GM19043 (cell line): ENCODE results near the gene MGAT2.
"Not testable (repeated sequence)": the region's sequence is repeated elsewhere in the genome, so short reads cannot be mapped to it uniquely, and the experiment has no call there.

Experiments
- ATAC-seq: cut with Tn5 transposase; IDR thresholded peaks from one replicate; pipeline ENCODE4 v1.9.1; 2021; ENCODE audit warnings: low read depth; ENCODE audit not compliant: unreplicated experiment

The MGAT2 gene

DNA sequence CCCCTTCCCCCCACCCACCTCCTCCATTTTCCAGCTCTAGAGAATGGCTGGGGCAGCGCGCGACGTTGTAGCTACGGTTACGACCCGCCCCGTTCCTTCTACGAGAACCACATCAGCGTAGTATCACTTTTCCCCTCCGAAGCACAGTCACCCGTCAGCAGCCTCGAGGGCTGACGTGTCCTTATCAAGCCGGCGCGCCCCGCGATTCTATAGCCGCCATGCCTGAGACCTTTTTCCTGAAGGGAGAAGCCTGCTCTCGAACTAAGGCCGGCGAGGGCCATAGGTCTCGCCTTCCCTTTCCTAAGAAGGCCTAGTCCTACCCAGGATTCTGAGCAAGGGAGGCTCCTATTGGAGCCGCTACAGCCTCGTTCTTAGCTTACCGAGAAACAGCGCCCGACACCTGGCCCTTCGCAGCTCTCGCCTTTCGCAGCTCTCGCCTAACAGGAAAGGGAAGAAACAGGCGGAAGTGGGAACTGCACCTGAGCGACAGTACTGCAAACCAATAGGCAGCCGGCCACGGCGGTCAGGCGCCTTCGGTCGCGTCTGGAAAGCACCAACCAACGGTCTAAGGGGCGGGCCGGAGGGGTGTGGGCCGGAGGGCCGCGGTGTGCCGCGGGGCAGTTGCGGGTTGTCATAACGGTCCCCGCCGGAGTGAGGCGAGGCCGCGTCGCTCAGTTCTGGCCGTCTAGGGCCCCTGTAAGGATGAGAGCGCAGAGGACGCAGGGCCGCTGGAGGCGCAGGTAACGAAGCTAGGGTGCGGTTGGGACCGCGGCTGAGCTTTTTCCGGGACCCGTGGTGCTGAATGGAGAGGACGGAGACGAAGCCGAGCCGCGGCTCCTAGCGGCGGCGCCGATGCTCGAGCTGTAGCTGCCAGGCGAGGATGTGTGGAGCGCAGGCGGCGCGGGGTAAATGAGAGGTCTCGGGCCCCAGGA lies at the start of gene MGAT2, which contains the start of gene RPL36AL:
MGAT2 (plus strand) TSS at position 618 of the 932 bp plus-strand sequence. CDS start 470 bp downstream, outside the sequence.
RPL36AL (minus strand) TSS at position 445 of the 932 bp plus-strand sequence. CDS start 1,522 bp downstream, outside the sequence.
- peak; percentile 89 for ATAC-seq

DNA sequence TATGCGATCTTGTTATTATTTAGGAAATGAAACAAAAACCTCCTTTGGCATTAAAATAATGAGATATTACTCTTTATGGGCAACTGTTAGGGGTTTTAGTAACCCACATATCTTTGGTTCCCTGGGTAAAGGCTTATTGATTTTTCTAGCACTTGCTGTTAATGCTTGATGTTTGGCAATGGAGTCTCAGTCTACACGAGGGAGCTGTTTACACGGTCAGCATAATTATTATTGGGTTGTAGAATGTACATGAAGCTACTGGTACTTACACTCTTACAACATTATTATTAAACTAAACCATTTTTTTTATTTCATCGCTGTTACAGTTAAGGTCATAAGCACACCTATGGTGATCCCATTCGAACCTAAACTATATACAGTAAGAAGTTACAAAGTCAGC lies 46.6 kb upstream of the MGAT2 start:
- ATAC-seq, result no peak

DNA sequence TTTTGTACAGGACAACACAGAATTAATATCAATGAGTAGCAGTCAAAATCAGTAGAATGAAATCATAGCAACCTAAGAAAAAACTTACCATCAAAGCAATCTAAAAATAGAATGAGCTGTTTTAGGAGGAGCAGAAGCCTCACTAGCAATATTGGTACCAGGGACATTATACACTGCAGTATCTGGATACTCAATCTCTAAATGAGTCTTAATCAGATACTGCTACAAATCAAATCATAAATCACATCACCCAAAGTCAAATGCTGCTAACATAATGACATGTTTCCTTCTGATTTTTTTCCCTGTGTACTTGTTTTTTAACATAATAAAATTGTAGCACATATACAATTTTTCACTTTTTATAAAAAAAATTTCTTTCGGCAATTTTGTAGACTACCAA lies 42.5 kb upstream of the MGAT2 start:
- no peak for ATAC-seq

DNA sequence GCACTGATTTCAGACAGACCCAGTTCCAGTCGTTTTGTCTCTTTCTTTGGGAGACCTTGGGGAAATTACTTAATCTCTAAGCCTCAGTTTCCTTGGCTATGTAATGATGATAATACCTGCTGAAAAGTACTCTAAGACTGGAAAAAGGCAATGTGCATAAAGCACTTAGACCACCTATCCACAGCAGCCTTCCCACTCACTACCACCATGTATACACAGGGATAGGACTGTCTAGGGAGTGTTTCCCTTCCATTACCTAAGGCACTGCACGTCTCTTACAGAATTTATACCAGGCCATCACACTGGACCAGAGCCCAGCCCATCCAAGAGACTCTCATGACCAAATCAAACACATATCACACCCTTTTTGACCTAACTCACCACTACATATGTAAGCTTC lies 40.8 kb upstream of the MGAT2 start:
- no peak for ATAC-seq

DNA sequence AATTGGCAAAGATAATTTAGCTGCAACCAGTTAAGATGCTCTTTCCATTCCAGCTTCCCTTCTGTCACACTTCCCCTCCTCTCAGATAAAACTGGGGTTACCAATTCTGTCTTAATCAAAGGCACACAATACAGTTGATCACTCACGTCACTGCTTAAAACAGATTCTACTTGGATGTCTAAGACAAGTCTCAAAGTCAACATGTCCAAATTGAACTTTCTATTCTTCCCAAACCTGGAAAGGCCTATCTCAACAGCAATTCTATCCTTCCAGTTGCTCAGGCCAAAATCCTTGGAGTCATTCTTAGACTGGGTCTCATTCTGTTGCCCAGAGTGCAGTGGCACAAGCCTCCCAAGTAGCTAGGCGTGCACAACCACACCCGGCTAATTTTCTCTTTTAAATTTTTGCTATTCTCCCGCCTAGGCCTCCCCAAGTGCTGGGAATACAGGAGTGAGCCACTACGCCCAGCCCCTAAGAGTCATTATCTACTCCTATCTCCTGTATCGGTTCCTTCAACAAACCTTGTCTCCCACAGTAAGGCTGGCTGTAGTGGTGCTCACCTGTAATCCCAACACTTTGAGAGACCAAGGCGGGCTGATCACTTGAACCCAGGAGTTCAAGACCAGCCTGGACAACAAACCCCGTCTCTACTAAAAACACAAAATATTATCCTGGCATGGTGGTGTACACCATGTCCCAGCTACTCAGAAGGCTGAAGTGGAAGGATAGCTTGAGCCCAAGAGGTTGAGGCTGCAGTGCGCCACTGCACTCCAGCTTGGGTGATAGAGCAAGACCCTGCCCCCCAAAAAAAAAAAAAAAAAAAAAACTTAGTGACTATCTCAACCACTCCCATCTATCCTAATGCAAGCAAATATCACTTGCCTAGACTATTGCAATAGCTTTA lies 39.1 kb upstream of the MGAT2 start:
- no peak for ATAC-seq

DNA sequence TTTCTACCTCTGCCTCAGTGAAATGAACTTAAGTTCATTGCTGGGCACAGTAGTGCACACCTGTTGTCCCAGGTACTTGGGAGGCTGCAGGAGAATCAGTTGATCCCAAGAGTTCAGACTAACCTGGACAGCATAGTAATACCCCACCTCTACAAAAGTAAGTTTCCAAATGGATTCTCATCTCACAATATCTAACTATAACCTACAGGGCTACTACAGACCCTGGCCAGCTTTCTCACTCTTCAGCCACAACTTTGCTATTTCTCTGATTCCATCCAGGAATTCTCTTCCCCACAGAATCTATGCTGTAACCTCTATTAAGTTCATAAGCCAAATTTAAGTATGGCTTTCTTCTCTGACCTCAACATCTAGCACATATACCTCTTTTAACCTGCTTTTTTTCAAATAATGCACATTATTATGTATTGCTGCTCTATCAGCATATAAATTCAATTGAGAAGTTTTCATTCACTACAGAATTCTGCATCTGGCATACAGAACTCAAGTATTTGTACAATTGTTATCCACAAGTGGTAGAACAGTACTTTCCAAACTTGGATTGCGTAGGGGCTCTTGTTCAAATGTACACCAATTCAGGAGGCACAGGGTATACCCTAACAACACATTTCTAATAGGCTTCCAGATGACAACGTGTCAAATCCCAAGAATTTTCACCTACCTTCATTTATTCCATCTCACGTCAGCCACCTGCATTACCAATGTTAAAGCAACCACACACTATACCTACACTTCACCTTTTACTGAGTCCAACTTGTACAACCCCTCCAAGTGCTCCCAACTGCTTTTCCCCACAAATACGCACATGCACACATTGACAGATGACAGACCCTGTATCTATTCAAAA lies 38.3 kb upstream of the MGAT2 start:
- no peak for ATAC-seq

DNA sequence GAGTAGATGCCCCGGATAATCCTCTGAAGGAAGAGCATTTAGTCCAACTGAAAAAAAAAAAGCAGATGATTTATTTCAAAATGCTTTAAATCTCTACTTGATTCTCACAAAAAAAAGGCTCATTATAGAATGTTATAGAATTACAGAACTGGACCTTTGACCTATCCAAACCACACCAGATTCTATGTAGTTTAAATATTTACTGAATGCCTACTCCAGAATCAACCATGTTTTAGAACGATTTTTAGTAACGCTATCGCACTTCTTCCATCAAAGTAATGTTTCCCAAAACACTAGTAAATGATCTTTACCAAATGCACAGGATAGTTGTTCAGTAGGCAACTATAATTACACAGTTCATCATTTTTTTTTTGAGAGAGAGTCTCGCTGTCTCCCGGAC lies 37.0 kb upstream of the MGAT2 start:
- no peak for ATAC-seq

DNA sequence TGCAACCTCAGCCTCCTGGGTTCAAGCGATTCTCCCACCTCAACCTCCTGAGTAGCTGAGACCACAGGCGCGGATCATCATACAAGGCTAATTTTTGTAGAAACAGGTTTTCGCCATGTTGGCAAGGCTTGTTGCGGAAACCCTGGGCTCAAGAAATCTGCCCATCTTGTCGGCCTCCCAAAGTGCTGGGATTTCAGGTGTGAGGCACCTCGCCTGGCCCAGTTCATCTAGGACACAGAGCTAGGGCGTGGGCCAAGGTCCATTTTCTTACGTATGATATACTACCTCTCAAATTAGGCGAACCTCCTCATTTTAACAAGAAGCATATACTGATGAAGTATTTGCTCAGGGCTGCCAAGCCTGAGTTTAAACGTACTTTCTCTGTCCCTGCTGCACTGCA lies 36.5 kb upstream of the MGAT2 start:
- no peak for ATAC-seq

DNA sequence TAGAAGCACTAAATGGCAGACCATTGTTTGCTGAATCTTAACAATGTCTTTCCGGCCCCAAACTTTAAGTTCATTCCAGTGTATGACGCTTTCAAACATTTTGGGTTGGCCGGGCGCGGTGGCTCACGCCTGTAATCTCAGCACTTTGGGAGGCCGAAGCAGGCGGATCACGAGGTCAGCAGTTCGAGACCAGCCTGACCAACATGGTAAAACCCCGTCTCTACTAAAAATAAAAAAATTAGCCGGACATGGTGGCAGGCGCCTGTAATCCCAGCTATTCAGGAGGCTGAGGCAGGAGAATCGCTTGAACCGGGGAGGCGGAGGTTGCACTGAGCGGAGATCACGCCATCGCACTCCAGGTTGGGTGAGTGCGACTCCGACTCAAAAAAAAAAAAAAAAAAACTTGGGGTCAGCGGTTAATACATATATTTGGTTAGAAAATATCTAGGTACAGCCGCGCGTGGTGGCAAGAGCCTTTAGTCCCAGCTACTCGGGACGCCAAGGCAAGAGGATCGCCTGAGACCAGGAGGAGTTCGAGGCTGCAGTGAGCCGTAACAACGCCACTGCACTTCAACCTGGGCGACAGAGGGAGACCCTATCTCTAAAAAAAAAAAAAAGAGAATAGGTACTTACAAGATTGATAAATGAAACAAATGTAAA lies 35.5 kb upstream of the MGAT2 start:
- ATAC-seq, result not testable (repeated sequence)

DNA sequence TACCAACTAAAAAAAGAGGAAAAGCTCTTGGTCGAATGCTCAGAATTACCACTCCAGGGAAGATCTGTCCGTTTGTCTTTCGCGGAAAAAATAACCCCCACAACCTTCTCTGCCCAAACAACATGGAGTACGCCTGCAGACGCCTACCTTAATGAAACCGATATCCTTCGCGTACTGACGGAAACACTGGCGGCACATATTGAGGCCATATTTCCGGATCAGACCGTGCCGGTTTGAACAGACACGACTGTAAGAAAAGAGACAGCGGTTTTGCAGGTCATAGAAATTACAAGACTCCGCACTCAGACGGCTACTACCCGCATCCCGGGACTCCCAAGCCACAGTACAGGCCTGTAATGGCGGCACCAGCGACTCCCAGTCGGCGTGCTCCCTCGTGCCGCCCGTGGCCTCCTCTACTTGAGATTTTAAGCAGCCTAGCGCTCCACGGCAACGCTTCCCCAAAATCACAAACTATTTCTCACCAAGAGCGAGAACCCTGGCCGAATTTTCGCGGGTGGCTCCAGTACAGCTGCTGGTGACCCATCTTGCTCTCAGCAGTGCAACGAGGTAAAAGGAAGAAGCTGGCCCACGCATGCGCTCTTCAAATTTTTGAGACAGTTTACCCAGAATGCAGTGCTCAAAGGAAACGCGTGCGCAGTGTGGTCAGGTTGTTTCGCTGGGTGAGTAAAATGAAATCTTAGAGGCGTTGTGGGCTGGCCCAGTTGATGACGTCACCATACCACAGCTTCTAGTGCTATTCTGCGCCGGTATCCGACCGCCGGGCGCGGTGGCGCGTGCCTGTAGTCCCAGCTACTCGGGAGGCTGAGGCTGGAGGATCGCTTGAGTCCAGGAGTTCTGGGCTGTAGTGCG lies 34.6 kb upstream of the MGAT2 start, which contains the start of gene RPS29:
RPS29 (minus strand) TSS at position 578 of the 870 bp plus-strand sequence; CDS start at position 544, 34 bp downstream.
- peak; percentile 92 for ATAC-seq

DNA sequence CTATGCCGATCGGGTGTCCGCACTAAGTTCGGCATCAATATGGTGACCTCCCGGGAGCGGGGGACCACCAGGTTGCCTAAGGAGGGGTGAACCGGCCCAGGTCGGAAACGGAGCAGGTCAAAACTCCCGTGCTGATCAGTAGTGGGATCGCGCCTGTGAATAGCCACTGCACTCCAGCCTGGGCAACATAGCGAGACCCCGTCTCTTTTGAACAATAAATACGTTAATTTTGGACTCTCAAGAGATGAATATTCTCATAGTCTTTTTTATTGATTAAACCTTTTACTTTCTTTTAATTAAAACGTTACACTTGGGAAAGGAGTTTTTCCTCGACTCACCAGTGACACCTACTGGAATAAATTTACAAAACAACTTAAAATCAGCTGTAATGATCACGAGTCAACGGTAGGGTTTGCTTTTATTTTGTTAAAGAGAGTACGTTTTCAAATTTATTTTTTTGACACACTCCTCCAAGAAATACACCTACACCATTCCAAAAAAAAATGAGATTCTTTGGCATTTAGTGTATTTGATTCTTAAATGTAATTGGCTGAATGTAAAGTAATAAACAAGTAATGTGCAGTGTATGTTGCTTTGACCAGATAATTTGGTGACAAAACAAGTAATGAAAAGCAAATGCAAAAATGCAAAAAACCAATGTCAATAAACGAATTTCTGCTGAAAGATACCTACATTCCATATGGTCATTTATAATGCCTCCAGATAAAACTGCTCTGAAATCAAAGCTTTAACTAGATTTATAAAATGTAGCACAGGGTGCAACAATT lies 33.7 kb upstream of the MGAT2 start:
- ATAC-seq, result no peak

DNA sequence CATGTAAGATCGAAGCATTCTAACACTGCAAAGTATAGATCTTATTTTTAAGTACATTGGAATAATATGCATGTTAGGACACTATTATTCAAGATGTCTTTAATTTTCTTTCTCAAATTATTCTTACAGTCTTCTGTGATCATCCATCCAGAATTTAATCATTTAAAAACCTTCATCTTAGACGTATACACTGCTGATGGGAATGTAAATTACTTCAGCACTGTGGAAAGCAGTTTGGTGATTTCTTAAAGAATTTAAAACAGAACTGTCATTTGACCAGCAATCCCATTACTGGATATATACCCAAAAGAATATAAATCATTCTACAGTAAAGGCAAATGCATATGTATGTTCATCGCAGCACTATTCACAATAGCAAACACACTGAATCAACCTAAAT lies 31.2 kb upstream of the MGAT2 start:
- no peak for ATAC-seq

DNA sequence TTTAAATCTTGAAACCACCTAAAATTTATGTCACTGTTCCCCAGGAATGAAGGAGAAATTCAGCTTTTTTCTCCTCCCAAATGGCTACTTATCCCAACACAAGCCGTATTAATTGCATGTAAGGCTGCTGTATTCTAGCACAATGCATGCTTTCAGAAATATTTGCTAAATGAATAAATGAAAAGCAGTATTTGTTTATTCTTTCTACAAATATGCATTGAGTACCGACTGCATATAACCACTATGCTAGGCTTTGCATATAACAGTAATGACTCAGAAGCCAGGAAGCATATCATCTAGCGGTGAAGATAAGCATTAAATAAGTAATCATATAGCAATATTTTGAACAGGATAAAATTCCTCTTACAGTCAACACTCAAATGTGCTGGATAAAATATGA lies 27.6 kb upstream of the MGAT2 start:
- ATAC-seq, result no peak

DNA sequence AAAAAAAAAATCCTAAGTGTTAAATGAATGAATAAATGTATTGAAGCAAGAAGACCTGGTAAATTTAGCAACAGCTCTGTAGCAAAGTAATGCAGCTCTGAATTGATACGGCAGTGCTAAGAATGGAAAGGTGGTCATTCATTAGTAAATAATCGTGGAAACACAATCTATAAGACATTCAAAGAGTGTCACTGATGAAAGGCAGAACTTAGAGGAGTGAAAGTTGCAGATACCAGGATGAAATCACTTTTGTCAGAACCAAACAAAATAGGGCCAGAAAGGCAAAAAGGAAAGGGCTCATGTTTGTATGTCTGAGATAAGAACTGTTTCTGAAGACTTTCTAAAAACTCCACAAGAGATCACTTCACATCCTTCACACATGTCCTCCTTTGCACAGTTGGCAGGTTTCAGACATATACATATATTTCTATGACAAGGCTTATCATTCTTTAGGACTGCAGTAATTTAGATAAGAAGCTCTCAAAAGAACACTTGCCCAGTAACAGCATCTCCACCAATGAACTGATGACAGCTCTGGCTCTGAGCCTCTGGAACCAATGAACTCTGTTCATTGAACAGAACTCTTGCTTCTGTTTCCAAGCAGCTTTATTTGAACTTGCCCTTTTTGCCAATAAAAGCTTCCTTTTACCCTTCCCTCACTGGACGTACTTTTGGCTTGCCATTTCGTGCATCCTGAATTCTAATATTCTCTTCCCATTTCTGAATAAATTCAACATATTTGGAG lies 26.1 kb upstream of the MGAT2 start:
- ATAC-seq, result no peak

DNA sequence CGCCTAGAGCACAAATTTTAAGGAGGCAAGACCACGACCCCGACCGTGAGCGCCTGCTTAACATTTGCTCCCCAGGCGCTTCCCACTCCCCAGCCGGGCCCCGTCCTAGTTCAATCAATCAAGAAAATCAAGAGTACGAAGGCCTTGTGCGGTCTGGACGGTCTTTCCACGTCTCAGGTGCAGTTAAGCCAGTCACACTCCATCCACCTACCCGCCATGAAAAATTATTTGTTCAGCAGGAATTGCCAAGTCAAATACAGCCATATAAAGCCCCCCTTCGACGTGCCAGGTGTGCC lies 22.5 kb upstream of the MGAT2 start:
- ATAC-seq, result no peak

DNA sequence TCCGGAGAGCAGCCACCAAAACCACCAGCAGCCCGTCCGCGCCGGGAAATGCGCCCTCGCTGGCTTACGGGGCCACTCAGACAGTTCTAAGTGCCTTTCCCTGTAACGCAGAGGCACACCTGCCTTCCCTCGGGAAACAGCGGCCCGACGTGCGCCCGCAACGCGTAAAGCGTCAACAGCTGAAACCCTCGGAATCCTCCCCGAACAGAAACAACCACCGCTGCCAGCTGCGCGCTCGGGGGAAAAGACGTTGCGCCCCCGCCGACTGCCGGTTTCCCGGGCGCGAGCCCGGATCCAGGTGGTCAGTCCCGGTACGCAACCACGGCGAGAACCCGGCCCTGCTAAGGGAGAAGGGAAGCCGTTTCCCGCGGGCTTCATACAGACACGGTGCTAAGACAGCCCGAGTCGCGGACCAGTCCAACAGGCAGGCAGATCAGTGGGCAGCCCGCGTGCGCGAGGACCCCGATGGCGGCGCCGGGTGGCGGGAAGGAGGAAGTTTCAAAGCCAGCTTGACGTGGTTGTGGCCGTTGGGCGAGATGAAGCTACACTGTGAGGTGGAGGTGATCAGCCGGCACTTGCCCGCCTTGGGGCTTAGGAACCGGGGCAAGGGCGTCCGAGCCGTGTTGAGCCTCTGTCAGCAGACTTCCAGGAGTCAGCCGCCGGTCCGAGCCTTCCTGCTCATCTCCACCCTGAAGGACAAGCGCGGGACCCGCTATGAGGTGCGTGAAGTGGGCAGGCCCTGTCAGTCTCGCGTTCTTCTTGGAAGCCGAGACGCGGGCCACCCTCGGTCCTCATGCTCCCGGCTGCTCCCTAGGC lies 21.9 kb upstream of the MGAT2 start, which contains the start of gene LRR1:
LRR1 (plus strand) TSS at position 456 of the 816 bp plus-strand sequence; CDS start at position 537, 81 bp downstream.
- peak; percentile 47 for ATAC-seq
